ENCODE data around the gene KCNS3. TPM values are rescaled to one million over a fixed set of nuclear protein-coding genes. Genes with fewer than 3 reads are reported as not detected.

The KCNS3 gene
- total and polyA plus RNA-seq, 4 donors: 15.4 to 45.9 (median 20.8) TPM

DNA sequence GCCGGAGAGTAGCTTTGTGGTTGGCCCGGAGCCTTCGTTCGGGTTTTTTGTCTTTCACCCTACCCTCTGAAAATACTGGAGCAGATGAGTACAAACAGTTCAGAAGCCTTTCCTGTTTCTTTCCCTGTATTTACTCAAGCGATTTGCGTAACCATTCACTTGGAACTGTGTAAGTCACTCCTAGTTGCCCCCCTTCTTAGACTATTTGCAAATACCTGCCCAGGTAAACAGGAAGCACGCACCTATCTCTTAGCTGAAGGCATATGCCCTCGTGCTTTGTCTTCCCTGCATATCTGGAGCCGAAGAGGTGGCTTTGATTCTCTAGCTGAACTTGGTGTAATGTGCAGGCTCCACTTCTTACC lies 1.4 kb downstream of the KCNS3 start:
- H3K27ac ChIP-seq (ENCODE audit: low read depth in 1 of 2, low read length in 1 of 2): peak overlapping the region in 1 of 2 donors; percentile 95

DNA sequence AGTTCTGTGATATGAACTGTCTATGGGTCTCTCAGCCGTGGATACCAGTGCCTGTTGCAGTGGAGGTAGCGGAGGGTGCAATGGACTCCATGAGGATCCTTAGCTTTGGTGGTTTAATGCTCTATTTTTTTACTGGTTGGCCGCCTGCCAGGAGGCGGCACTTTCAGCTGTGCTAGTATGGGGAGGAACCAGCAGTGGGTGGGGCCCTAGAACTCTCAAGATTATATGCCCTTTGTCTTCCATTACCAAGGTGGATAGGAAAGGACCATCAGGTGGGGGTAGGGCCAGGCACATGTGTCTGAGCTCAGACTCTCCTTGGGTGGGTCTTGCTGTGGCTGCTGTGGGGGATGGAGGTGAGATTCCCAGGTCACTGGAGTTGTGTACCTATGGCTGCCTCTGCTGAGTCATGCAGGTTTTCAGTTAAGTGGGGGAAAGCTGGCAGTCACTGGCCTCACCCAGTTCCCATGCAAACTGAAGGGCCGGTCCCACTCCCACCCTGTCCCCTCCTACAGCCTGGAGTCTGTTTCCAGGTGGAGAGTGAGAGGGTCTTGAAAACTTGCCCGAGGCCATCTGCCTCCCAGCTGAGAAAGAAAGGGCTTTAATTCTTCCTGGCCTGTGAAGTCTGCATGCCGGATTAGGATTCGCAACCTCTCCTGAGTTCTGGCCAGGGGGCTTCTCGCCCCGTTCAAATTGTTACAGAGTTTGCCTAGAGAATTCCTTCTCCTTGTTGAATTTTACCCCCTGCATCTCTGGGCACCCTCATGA lies 14.5 kb downstream of the KCNS3 start:
- no peak for ATAC-seq (ENCODE audit: insufficient read depth, low FRiP score)
- 74 to 80% methylated on average over 10 of the region's 10 CpGs for whole genome bisulfite sequencing, 2 donors

More for the DNA sequence above, 1.4 kb downstream of the KCNS3 start:
- Histone ChIP-seq H3K27me3 (ENCODE audit: control insufficient read depth in 3 of 3, insufficient read depth in 3 of 3, low read length in 2 of 3) (peaks cover 0 to 27% (median 20%) of the 10 kb centered on the region in 3 donors), H3K9ac (ENCODE audit: insufficient read depth in 1 of 2, low read length in 2 of 2) (no peak overlapping the region), H3K4me1 (ENCODE audit: control insufficient read depth in 5 of 5, insufficient read depth in 5 of 5, low read length in 5 of 5) (peaks cover 0 to 10% (median 0%) of the 10 kb centered on the region in 5 donors), H3K36me3 (ENCODE audit: control insufficient read depth in 4 of 4, insufficient read depth in 4 of 4, low read length in 4 of 4) (no peaks in the 10 kb centered on the region), H3K4me3 (peak overlapping the region; percentile 8), H3K9me3 (ENCODE audit: control insufficient read depth in 4 of 4, insufficient read depth in 3 of 4, low read length in 3 of 4) (peaks cover 0 to 2% (median 0%) of the 10 kb centered on the region in 4 donors)
- TF ChIP-seq, protein P1, sequence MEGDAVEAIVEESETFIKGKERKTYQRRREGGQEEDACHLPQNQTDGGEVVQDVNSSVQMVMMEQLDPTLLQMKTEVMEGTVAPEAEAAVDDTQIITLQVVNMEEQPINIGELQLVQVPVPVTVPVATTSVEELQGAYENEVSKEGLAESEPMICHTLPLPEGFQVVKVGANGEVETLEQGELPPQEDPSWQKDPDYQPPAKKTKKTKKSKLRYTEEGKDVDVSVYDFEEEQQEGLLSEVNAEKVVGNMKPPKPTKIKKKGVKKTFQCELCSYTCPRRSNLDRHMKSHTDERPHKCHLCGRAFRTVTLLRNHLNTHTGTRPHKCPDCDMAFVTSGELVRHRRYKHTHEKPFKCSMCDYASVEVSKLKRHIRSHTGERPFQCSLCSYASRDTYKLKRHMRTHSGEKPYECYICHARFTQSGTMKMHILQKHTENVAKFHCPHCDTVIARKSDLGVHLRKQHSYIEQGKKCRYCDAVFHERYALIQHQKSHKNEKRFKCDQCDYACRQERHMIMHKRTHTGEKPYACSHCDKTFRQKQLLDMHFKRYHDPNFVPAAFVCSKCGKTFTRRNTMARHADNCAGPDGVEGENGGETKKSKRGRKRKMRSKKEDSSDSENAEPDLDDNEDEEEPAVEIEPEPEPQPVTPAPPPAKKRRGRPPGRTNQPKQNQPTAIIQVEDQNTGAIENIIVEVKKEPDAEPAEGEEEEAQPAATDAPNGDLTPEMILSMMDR (IDR thresholded peaks at IDR 0.05; ENCODE audit: control extremely low read depth, extremely low read depth): no peak
- WGBS, 2 donors: 35% methylated on average over 9 of the region's 9 CpGs
- no peak for ATAC-seq (ENCODE audit: insufficient read depth, low FRiP score)
- no peak for DNase-seq

DNA sequence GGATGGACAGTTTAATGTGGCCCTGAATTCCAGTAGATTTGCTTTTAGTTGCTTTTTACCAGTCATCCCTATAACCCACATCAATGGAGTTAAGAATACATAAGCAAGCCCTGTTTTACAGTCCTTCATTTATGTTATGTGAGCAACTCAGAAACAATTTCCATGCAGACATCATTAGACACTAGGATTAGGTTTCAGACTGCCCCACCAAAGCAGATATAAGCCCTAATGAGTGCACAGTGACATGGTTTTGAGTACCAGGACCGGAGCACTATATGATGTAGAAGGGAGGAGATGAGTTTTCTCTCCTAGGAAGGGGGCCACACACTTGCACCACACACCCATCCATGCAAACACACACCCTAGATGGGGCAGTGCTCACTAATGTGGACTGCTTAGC lies 15.5 kb downstream of the KCNS3 start:
- DNase-seq (no peak), ATAC-seq (ENCODE audit: insufficient read depth, low FRiP score) (no peak)
- TF ChIP-seq, protein P1 (IDR thresholded peaks at IDR 0.05; ENCODE audit: control extremely low read depth, extremely low read depth): no peak
- H3K4me3 ChIP-seq: no peak overlapping the region
- 0% methylated on average over 1 of the region's 1 CpG for WGBS, 2 donors
- H3K9ac ChIP-seq (ENCODE audit: insufficient read depth in 1 of 2, low read length in 2 of 2): no peak overlapping the region
- no peaks in the 10 kb centered on the region for H3K27me3 ChIP-seq (ENCODE audit: control insufficient read depth in 3 of 3, insufficient read depth in 3 of 3, low read length in 2 of 3)
- H3K4me1 ChIP-seq (ENCODE audit: control insufficient read depth in 5 of 5, insufficient read depth in 5 of 5, low read length in 5 of 5): peaks cover 0 to 7% (median 0%) of the 10 kb centered on the region in 5 donors
- peaks cover 0 to 2% (median 0%) of the 10 kb centered on the region in 4 donors for H3K9me3 ChIP-seq (ENCODE audit: control insufficient read depth in 4 of 4, insufficient read depth in 3 of 4, low read length in 3 of 4)
- H3K27ac ChIP-seq (ENCODE audit: low read depth in 1 of 2, low read length in 1 of 2): no peak overlapping the region
- no peaks in the 10 kb centered on the region for H3K36me3 ChIP-seq (ENCODE audit: control insufficient read depth in 4 of 4, insufficient read depth in 4 of 4, low read length in 4 of 4)

More for the DNA sequence above, 14.5 kb downstream of the KCNS3 start:
- Histone ChIP-seq H3K36me3 (ENCODE audit: control insufficient read depth in 4 of 4, insufficient read depth in 4 of 4, low read length in 4 of 4) (no peaks in the 10 kb centered on the region), H3K4me1 (ENCODE audit: control insufficient read depth in 5 of 5, insufficient read depth in 5 of 5, low read length in 5 of 5) (peaks cover 0 to 7% (median 0%) of the 10 kb centered on the region in 5 donors), H3K9me3 (ENCODE audit: control insufficient read depth in 4 of 4, insufficient read depth in 3 of 4, low read length in 3 of 4) (peaks cover 0 to 2% (median 0%) of the 10 kb centered on the region in 4 donors), H3K27ac (ENCODE audit: low read depth in 1 of 2, low read length in 1 of 2) (peak overlapping the region in 1 of 2 donors; percentile 44), H3K27me3 (ENCODE audit: control insufficient read depth in 3 of 3, insufficient read depth in 3 of 3, low read length in 2 of 3) (no peaks in the 10 kb centered on the region), H3K9ac (ENCODE audit: insufficient read depth in 1 of 2, low read length in 2 of 2) (no peak overlapping the region), H3K4me3 (no peak overlapping the region)
- DNase-seq: peak in 2 of 3 donors; percentile 33
- TF ChIP-seq, protein P1 (IDR thresholded peaks at IDR 0.05; ENCODE audit: control extremely low read depth, extremely low read depth): no peak
